Aorta (tissue), 5 donors: ENCODE measurements around the gene OTOP3. TPM values are rescaled to one million over a fixed set of nuclear protein-coding genes. Genes with fewer than 3 reads are reported as not detected.
A peak's percentile ranks its signal among the peaks of the same experiment; 100 is the strongest.

Experiments
- ATAC-seq: fragments of 200-7000 bp; cut with Tn5 transposase; one replicate; pipeline ENCODE4 v1.9.1; 2022; ENCODE audit warnings: moderate library complexity; ENCODE audit not compliant: low FRiP score
- DNase-seq, 2 donors: peaks; one replicate each; pipeline ENCODE4 v3.0.0-alpha.2; 2020
- H3K27ac ChIP-seq, 2 donors: one replicate each; pipeline ENCODE4 v1.5.1; 2013; ENCODE audit warnings: low read length in 2 of 2, mild to moderate bottlenecking in 2 of 2, moderate library complexity in 2 of 2, control low read depth in 1 of 2, inconsistent platforms in 1 of 2, low read depth in 1 of 2
- H3K27me3 ChIP-seq, 2 donors: one replicate each; pipeline ENCODE4 v1.6.1; 2013; ENCODE audit warnings: control low read depth in 1 of 2, low read length in 1 of 2, mild to moderate bottlenecking in 1 of 2, moderate library complexity in 1 of 2; ENCODE audit not compliant: insufficient read depth in 2 of 2, control insufficient read depth in 1 of 2
- H3K36me3 ChIP-seq, 2 donors: one replicate each; pipeline ENCODE4 v1.6.1; 2013; ENCODE audit warnings: control low read depth in 1 of 2, low read length in 1 of 2, mild to moderate bottlenecking in 1 of 2; ENCODE audit not compliant: insufficient read depth in 2 of 2, control insufficient read depth in 1 of 2
- H3K4me1 ChIP-seq, 2 donors: one replicate each; pipeline ENCODE4 v1.6.1; 2013; ENCODE audit warnings: low read length in 2 of 2, control low read depth in 1 of 2, mild to moderate bottlenecking in 1 of 2, moderate library complexity in 1 of 2; ENCODE audit not compliant: insufficient read depth in 2 of 2, control insufficient read depth in 1 of 2
- H3K4me3 ChIP-seq, 2 donors: one replicate each; pipeline ENCODE4 v1.5.1; 2013; ENCODE audit warnings: low read length in 2 of 2, control low read depth in 1 of 2, mild to moderate bottlenecking in 1 of 2
- H3K9me3 ChIP-seq: one replicate; pipeline ENCODE4 v1.6.1; 2013; ENCODE audit warnings: mild to moderate bottlenecking, low read length; ENCODE audit not compliant: control insufficient read depth
- WGBS, 2 donors: extraction: QIAGEN DNeasy Blood & Tissue Kit; methylation state at CpG; one replicate each; pipeline ENCODE4 v1.1.7; 2013; 5-methylcytosine and 5-hydroxymethylcytosine counted together
- intact Hi-C, 2 donors: fragments of 100-400 bp; cut with DNase I; formaldehyde crosslinking; loops; one replicate each; pipeline versions ENCODE4 v1.14.2 to v1.15.0; 2022
- polyA plus RNA-seq, 2 donors: library from polyadenylated mRNA; stranded (reverse); fragments of 200-250 nt; gene quantifications; one replicate each; pipeline ENCODE4 v1.2.3, GENCODE V29; 2013
- total RNA-seq, 2 donors: library from RNA; stranded (reverse); fragmentation: NEBNext Ultra II Directional; extraction: Animal tissue kit (Norgen Biotek cat#: 25700); gene quantifications; one replicate each; pipeline ENCODE4 v1.2.1, GENCODE V29; 2021
- donor health status: healthy with polysubstance abuse.
- donor health status: Bipolar disorder and iron deficiency.
- donor health status: DM: no; HTN: no; CAD: no.
- donor health status: DM: no; HTN: no; CAD: no.
- donor health status: DM: yes; HTN: yes; CAD: no.

Gene OTOP3
- total and polyA plus RNA-seq, 4 donors = 1.8 TPM; not detected in 3

GRCh38 chr17:74945543-74945942 is 9.8 kb downstream of the OTOP3 start:
- Histone ChIP-seq H3K4me1 (no peaks in the 10 kb centered on the region), H3K36me3 (no peaks in the 10 kb centered on the region), H3K27me3 (no peaks in the 10 kb centered on the region), H3K27ac (no peak overlapping the region), H3K4me3 (no peak overlapping the region), H3K9me3 (no peaks in the 10 kb centered on the region)
- intact Hi-C loops = no loop called here
- no peak for DNase-seq
- WGBS, 2 donors = 35 to 37% methylated on average over 6 of the region's 6 CpGs
- ATAC-seq = no peak

DNA sequence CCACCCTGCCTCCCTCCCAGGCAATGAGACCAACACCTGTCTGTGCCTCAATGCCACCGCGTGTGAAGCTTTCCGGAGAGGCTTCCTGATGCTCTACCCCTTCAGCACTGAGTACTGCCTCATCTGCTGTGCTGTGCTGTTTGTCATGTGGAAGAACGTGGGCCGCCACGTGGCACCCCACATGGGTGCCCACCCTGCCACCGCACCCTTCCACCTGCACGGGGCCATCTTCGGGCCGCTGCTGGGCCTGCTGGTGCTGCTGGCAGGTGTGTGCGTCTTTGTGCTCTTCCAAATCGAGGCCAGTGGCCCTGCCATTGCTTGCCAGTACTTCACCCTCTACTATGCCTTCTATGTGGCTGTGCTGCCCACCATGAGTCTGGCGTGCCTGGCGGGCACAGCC is 10.9 kb downstream of the OTOP3 start:
- ATAC-seq (no peak), DNase-seq (no peak)
- Histone ChIP-seq H3K27me3 (no peaks in the 10 kb centered on the region), H3K4me1 (no peaks in the 10 kb centered on the region), H3K4me3 (no peak overlapping the region), H3K36me3 (no peaks in the 10 kb centered on the region), H3K9me3 (no peaks in the 10 kb centered on the region), H3K27ac (no peak overlapping the region)
- WGBS, 2 donors = 85 to 89% methylated on average over 14 of the region's 14 CpGs
- intact Hi-C loops = no loop called here

DNA sequence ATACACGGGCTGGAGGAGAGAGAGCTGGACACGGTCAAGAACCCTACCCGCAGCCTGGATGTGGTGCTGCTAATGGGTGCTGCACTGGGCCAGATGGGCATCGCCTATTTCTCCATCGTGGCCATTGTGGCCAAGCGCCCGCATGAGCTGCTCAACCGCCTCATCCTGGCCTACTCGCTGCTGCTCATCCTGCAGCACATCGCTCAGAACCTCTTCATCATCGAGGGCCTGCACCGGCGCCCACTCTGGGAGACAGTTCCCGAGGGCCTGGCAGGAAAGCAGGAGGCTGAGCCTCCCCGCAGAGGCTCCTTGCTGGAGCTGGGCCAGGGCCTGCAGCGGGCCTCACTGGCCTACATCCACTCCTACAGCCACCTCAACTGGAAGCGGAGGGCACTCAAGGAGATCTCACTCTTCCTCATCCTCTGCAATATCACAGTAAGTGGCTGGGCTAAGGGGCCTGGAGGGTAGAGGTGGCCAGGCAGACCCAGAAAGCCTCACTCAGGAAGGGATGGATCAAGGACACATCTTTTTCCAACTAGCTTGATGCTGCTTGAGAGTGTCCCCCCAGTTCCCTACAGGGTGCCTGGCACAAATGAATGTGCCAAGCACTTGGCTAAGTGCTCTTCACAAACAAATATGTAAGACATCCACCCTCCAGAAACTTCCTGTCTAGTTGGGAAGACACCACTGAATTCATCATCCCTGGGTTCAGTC is 11.5 kb downstream of the OTOP3 start:
- H3K36me3 ChIP-seq = no peaks in the 10 kb centered on the region
- no peaks in the 10 kb centered on the region for H3K9me3 ChIP-seq
- no peak for ATAC-seq
- H3K27ac ChIP-seq = no peak overlapping the region
- no peak overlapping the region for H3K4me3 ChIP-seq
- no peak for DNase-seq
- 87 to 91% methylated on average over 17 of the region's 17 CpGs for WGBS, 2 donors
- H3K4me1 ChIP-seq = no peaks in the 10 kb centered on the region
- intact Hi-C loops = no loop called here
- no peaks in the 10 kb centered on the region for H3K27me3 ChIP-seq

GRCh38 chr17:74949455-74950115 is 13.9 kb downstream of the OTOP3 start:
- no peaks in the 10 kb centered on the region for H3K27me3 ChIP-seq
- no peaks in the 10 kb centered on the region for H3K36me3 ChIP-seq
- DNase-seq (no peak), ATAC-seq (no peak)
- H3K27ac ChIP-seq = no peak overlapping the region
- WGBS, 2 donors = 45 to 55% methylated on average over 12 of the region's 12 CpGs
- H3K9me3 ChIP-seq = no peaks in the 10 kb centered on the region
- intact Hi-C loops = loop anchor here in 1 of 2 donors (10.0 kb wide), 1 partner anchor 205 kb away; the partner anchor contains the start of gene NHERF1
- H3K4me1 ChIP-seq = no peaks in the 10 kb centered on the region
- no peak overlapping the region for H3K4me3 ChIP-seq

- Histone ChIP-seq H3K27me3 (no peaks in the 10 kb centered on the region), H3K9me3 (no peaks in the 10 kb centered on the region), H3K27ac (no peak overlapping the region), H3K36me3 (no peaks in the 10 kb centered on the region), H3K4me3 (no peak overlapping the region), H3K4me1 (no peaks in the 10 kb centered on the region)
- DNase-seq (no peak), ATAC-seq (no peak)
- whole genome bisulfite sequencing, 2 donors = 59 to 63% methylated on average over 8 of the region's 8 CpGs
- intact Hi-C loops = loop anchor here in 1 of 2 donors (10.0 kb wide), 1 partner anchor 205 kb away; the partner anchor contains the start of gene NHERF1
Observed at GRCh38 chr17:74950207-74950606, 14.5 kb downstream of the OTOP3 start.

DNA sequence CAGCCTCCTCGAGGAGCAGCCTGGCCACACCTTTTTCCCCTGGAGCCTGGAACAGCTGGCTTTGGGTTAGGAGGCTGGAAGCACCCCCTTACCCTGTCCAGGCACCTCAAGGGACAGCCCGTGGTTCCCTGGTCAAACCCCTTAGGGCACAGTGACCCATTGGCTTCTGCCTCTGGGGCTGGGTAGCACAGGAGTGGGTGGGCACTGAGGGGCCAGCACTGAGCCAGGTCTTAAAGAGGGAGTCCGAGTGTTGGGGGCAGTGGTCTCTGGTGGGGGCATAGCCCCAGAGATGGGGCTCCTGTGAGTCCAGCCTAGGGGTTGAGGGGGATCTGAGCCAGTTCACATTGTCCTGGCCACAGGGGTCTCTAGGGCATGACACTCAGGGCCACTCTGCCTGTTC is 15.4 kb downstream of the OTOP3 start:
- Histone ChIP-seq H3K9me3 (no peaks in the 10 kb centered on the region), H3K36me3 (no peaks in the 10 kb centered on the region), H3K27me3 (no peaks in the 10 kb centered on the region), H3K4me1 (no peaks in the 10 kb centered on the region), H3K4me3 (no peak overlapping the region), H3K27ac (no peak overlapping the region)
- DNase-seq (no peak), ATAC-seq (no peak)
- intact Hi-C loops = loop anchor here in 1 of 2 donors (10.0 kb wide), 1 partner anchor 206 kb away; the partner anchor contains the start of gene NHERF1
- WGBS, 2 donors = 58 to 72% methylated on average over 3 of the region's 3 CpGs

DNA sequence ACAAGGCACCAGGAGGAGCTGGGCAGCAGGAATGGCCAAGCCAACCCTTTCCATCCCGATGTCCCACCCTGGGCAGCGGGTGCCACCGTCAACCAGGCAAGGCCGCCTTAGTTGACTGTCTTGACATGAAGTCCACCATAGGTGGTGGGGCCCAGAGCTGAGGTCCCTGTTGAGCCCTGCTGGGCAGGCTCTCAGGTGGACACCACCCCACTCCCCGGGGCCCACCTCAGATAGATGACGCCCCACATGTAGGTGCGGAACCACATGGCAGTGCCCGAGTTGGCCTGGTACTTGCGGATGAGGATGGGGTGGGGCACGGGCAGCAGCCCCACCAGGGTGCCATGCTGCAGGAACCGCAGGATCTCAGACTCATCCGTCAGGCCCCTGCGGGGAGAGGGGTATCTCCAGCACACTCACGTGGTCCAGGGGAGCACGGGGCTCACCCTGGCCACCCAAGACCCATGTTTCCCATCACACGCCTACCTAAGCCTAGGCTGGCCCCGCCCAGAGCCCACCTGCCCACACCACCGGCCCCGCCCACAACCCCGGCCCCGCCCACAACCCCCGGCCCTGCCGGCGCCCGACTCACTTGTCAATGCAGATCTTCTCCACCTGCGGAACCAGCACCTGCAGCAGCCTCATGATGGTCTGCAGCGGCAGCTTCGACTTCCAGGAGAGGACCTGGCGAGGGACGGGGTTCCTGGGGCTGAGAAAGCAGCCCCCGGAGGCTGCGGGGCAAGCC is 16.2 kb downstream of the OTOP3 start:
- Histone ChIP-seq H3K9me3 (no peaks in the 10 kb centered on the region), H3K27me3 (no peaks in the 10 kb centered on the region), H3K4me1 (no peaks in the 10 kb centered on the region), H3K27ac (no peak overlapping the region), H3K4me3 (no peak overlapping the region), H3K36me3 (no peaks in the 10 kb centered on the region)
- peak in 1 of 2 donors; percentile 78 for DNase-seq
- WGBS, 2 donors = 65 to 69% methylated on average over 32 of the region's 32 CpGs
- intact Hi-C loops = loop anchor here in 1 of 2 donors (10.0 kb wide), 1 partner anchor 207 kb away; the partner anchor contains the start of gene NHERF1
- no peak for ATAC-seq

DNA sequence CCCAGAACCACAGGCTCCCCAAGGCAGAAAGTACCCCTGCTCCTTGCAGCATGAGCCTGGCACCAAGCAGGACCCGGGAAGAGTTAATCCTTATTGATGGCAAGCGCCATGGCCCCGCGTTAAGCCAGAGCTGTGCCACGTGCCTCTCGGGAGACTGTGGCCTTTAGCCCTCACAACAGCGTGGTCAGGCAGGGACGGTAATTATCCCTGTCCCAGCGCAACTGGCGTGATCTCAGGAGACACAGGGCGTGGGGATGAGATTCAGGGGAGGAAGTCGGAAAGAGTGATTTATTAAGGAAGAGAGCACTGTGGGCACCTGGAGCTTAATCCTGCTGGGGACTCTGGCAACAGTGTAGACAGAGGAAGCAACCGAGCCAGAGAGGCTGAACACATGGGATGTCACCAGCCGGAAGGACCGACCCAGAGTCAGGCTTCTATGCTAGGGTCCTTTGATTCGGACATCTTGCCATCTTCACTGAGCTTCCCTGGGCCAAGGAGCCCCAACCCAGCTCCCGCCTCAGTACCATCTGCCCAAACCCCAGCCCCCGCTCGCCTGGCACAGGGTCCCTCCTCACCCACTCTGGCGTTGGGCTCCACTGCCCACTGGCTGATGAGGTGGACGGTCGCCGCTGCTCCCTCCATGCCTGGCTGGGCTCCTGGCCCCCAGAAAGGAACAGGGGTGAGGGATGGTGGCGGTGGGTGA is 16.9 kb downstream of the OTOP3 start:
- Histone ChIP-seq H3K36me3 (no peaks in the 10 kb centered on the region), H3K27me3 (no peaks in the 10 kb centered on the region), H3K4me3 (no peak overlapping the region), H3K27ac (no peak overlapping the region), H3K9me3 (no peaks in the 10 kb centered on the region), H3K4me1 (no peaks in the 10 kb centered on the region)
- ATAC-seq (no peak), DNase-seq (no peak)
- intact Hi-C loops = loop anchor here in 1 of 2 donors (10.0 kb wide), 1 partner anchor 208 kb away; the partner anchor contains the start of gene NHERF1
- 70 to 77% methylated on average over 24 of the region's 24 CpGs for WGBS, 2 donors
